ENCODE data around the gene PRDM12. TPM values are rescaled to one million over a fixed set of nuclear protein-coding genes. Genes with fewer than 3 reads are reported as not detected.

The PRDM12 gene
- total RNA-seq, 3 donors from 2014 or later: not detected

DNA sequence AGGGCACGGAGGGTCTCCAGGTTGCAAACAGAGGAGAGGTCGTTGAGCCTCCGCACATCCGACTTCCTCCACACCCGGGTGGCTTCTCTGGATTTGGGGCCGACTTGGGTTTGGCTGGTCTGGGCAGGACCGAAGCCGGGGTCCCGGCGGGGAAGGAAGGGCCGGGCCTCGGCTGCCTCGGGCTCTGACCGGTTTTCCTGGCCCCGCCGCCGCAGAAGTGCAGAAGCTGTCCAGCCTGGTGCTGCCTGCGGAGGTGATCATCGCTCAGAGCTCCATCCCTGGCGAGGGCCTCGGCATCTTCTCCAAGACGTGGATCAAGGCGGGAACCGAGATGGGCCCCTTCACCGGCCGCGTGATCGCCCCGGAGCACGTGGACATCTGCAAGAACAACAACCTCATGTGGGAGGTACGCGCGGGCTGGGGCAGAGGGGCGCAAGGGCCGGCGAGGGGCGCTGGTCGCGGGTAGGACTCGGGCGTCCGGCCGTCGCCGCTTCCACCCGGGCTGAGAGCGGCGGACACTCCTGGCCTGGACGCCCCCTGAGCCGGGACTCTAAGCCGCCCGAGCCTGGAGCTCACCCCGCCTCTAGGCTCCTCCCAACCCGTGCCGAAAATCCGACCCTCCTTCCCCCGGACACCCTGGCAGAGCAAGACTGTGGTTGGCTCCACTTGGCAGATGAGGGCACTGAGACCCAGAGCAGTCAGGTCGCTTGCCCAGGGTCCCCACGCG is 2.2 kb downstream of the PRDM12 start:
- peaks cover 12 to 68% of the 10 kb centered on the region in 2 donors for H3K27me3 ChIP-seq
- peak overlapping the region in 1 of 3 donors; percentile 56 for H3K4me3 ChIP-seq
- peaks cover 12 to 27% of the 10 kb centered on the region in 2 donors for H3K4me1 ChIP-seq
- H3K9me3 ChIP-seq: no peaks in the 10 kb centered on the region
- H3K27ac ChIP-seq: no peak overlapping the region
- DNase-seq (ENCODE audit: low spot score in 2 of 2): no peak
- intact Hi-C loops (cut with DNase I; ENCODE audit: low total_unique reads): no loop called here
- TF ChIP-seq POLR2AphosphoS5 (IDR thresholded peaks at IDR 0.05): no peak
- TF ChIP-seq POLR2A (IDR thresholded peaks at IDR 0.05): no peak
- TF ChIP-seq CTCF (IDR thresholded peaks at IDR 0.05): no peak
- H3K36me3 ChIP-seq: no peaks in the 10 kb centered on the region

DNA sequence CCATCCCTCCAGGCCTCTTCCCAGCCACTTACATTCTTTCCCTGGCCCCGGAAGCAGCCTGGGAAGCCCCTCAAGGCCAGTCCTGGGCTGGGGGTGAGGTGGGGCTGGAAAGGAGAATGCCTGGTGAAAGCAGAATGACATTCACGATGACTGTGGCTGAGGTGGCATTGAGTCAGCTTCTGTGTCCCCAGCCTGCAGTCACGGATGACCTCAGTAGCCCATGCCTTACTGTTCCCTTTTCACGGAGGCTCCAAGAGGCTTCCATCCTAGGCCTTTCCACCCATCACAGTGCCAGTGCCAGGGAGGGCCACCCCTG is 2.7 kb downstream of the PRDM12 start:
- H3K4me3 ChIP-seq: no peak overlapping the region
- no peaks in the 10 kb centered on the region for H3K36me3 ChIP-seq
- no peak for DNase-seq (ENCODE audit: low spot score in 2 of 2)
- TF ChIP-seq POLR2AphosphoS5 (IDR thresholded peaks at IDR 0.05): no peak
- no peak for TF ChIP-seq POLR2A (IDR thresholded peaks at IDR 0.05)
- no peak for TF ChIP-seq CTCF (IDR thresholded peaks at IDR 0.05)
- H3K27ac ChIP-seq: no peak overlapping the region
- no peaks in the 10 kb centered on the region for H3K9me3 ChIP-seq
- peaks cover 12 to 63% of the 10 kb centered on the region in 2 donors for H3K27me3 ChIP-seq
- intact Hi-C loops (cut with DNase I; ENCODE audit: low total_unique reads): no loop called here
- peaks cover 12 to 27% of the 10 kb centered on the region in 2 donors for H3K4me1 ChIP-seq

GRCh38 chr9:130668196-130668595 is 3.8 kb downstream of the PRDM12 start:
- Histone ChIP-seq H3K9me3 (no peaks in the 10 kb centered on the region), H3K27me3 (peaks cover 5 to 52% of the 10 kb centered on the region in 2 donors), H3K4me3 (no peak overlapping the region), H3K36me3 (no peaks in the 10 kb centered on the region), H3K4me1 (peaks cover 12 to 25% of the 10 kb centered on the region in 2 donors), H3K27ac (no peak overlapping the region)
- no peak for DNase-seq (ENCODE audit: low spot score in 2 of 2)
- intact Hi-C loops (cut with DNase I; ENCODE audit: low total_unique reads): no loop called here
- TF ChIP-seq POLR2AphosphoS5 (IDR thresholded peaks at IDR 0.05): no peak
- no peak for TF ChIP-seq CTCF (IDR thresholded peaks at IDR 0.05)
- no peak for TF ChIP-seq POLR2A (IDR thresholded peaks at IDR 0.05)

DNA sequence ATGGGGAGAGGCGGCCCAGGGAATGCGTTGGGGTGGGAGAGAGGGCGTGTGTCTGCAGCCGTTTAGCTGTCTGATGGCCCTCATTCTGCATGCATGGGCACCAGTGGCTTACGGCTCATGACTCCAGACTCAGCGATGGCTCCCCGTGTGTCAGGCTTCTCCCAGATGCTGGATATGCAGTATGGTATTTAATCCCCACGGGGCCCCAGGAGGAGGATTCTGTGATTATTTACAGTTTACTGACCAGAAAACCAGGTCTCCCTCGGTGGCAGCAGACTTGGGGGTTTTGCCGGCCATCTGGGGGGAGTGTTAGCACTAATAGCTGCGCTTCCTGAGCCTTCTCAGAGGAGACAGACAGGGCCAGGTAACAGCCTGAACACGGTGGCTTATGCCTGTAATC is 4.3 kb downstream of the PRDM12 start:
- H3K27me3 ChIP-seq: peaks cover 5 to 47% of the 10 kb centered on the region in 2 donors

More for the DNA sequence above, 4.3 kb downstream of the PRDM12 start:
- intact Hi-C loops (cut with DNase I; ENCODE audit: low total_unique reads): no loop called here
- no peaks in the 10 kb centered on the region for H3K36me3 ChIP-seq
- H3K9me3 ChIP-seq: no peaks in the 10 kb centered on the region
- TF ChIP-seq POLR2A (IDR thresholded peaks at IDR 0.05) (no peak), CTCF (IDR thresholded peaks at IDR 0.05) (no peak), POLR2AphosphoS5 (IDR thresholded peaks at IDR 0.05) (no peak)
- DNase-seq (ENCODE audit: low spot score in 2 of 2): no peak
- no peak overlapping the region for H3K4me3 ChIP-seq
- H3K27ac ChIP-seq: no peak overlapping the region
- H3K4me1 ChIP-seq: peaks cover 12 to 21% of the 10 kb centered on the region in 2 donors

Measured in breast epithelium (tissue), 4 donors.